Tibial nerve (tissue), 4 donors: ENCODE data around the gene HPS1. TPM values are rescaled to one million over a fixed set of nuclear protein-coding genes. Genes with fewer than 3 reads are reported as not detected.

ENCODE experiments used
- DNase-seq, 2 donors: peaks; one replicate each; pipeline ENCODE4 v3.0.0-alpha.2; 2019; ENCODE audit warnings: low spot score in 2 of 2
- H3K27ac ChIP-seq, 4 donors: fragments of 200-600 bp; sonication (generic) in 3 of 4; one replicate each; pipeline ENCODE4 v1.5.1; 2017 to 2019; ENCODE audit warnings: mild to moderate bottlenecking in 1 of 4
- H3K27me3 ChIP-seq, 2 donors: fragments of 200-600 bp; sonication (generic) in 1 of 2; one replicate each; pipeline versions ENCODE4 v1.5.1 to v1.6.0; 2017 to 2019
- H3K36me3 ChIP-seq, 3 donors: fragments of 200-600 bp; sonication (generic); one replicate each; pipeline ENCODE4 v1.5.1; 2018 to 2019
- H3K4me1 ChIP-seq, 4 donors: fragments of 200-600 bp; sonication (generic) in 3 of 4; one replicate each; pipeline ENCODE4 v1.5.1; 2017 to 2019
- H3K4me3 ChIP-seq, 4 donors: fragments of 200-600 bp; sonication (generic) in 3 of 4; one replicate each; pipeline ENCODE4 v1.5.1; 2017 to 2019; ENCODE audit warnings: mild to moderate bottlenecking in 1 of 4, moderate library complexity in 1 of 4
- H3K9me3 ChIP-seq, 4 donors: fragments of 200-600 bp; sonication (generic) in 3 of 4; one replicate each; pipeline ENCODE4 v1.5.1; 2017 to 2019
- CTCF ChIP-seq, 5 experiments: fragments of 200-600 bp in 3 of 5; fragments of 450-650 bp in 2 of 5; sonication (generic) in 3 of 5; IDR thresholded peaks; one replicate each; pipeline ENCODE4 v1.5.1; 2016 to 2019; ENCODE audit warnings: antibody characterized with exemption in 5 of 5, mild to moderate bottlenecking in 3 of 5, moderate library complexity in 2 of 5
- EP300 ChIP-seq, 2 donors: sonication (generic); formaldehyde crosslinking; IDR thresholded peaks; one replicate each; pipeline ENCODE4 v1.6.1; 2017; ENCODE audit warnings: antibody characterized with exemption in 2 of 2, mild to moderate bottlenecking in 1 of 2
- POLR2A ChIP-seq, 2 donors: fragments of 450-650 bp; IDR thresholded peaks; one replicate each; pipeline ENCODE4 v1.6.1; 2017; ENCODE audit warnings: antibody characterized with exemption in 2 of 2, mild to moderate bottlenecking in 2 of 2, moderate library complexity in 2 of 2
- WGBS, 2 donors: methylation state at CpG; one replicate each; pipeline ENCODE4 v1.1.5; 2018; 5-methylcytosine and 5-hydroxymethylcytosine counted together
- small RNA-seq: library from RNA; depleted of rRNA; stranded (forward); fragments of <200 nt; gene quantifications from one replicate; pipeline ENCODE3, GENCODE V24; 2016
- total RNA-seq, 4 donors: library from RNA; depleted of rRNA; stranded (reverse); fragments of >200 nt; gene quantifications; one replicate each; pipeline ENCODE4 v1.1.0, GENCODE V29; 2016

Gene HPS1
- total RNA-seq, 4 donors from 2014 or later: 38.7 to 101 (median 62.5) TPM

- H3K9me3 ChIP-seq: no peaks in the 10 kb centered on the region
- TF ChIP-seq CTCF (IDR thresholded peaks at IDR 0.05) (no peak), EP300 (IDR thresholded peaks at IDR 0.05) (no peak), POLR2A (IDR thresholded peaks at IDR 0.05) (no peak)
- H3K36me3 ChIP-seq: no peaks in the 10 kb centered on the region
- DNase-seq: no peak
- no peaks in the 10 kb centered on the region for H3K27me3 ChIP-seq
- H3K4me3 ChIP-seq: no peak overlapping the region
- H3K4me1 ChIP-seq: peaks cover 0 to 20% (median 0%) of the 10 kb centered on the region in 4 donors
- no peak overlapping the region for H3K27ac ChIP-seq
- 83 to 84% methylated on average over 2 of the region's 2 CpGs for WGBS, 2 donors
Observed at GRCh38 chr10:98368644-98369043, 78.1 kb downstream of the HPS1 start.

- H3K36me3 ChIP-seq: no peaks in the 10 kb centered on the region
- no peaks in the 10 kb centered on the region for H3K27me3 ChIP-seq
- DNase-seq: no peak
- no peak for TF ChIP-seq POLR2A (IDR thresholded peaks at IDR 0.05)
- no peak for TF ChIP-seq EP300 (IDR thresholded peaks at IDR 0.05)
- TF ChIP-seq CTCF (IDR thresholded peaks at IDR 0.05): no peak
- H3K4me3 ChIP-seq: no peak overlapping the region
- H3K9me3 ChIP-seq: no peaks in the 10 kb centered on the region
- peaks cover 0 to 20% (median 0%) of the 10 kb centered on the region in 4 donors for H3K4me1 ChIP-seq
- H3K27ac ChIP-seq: no peak overlapping the region
- WGBS, 2 donors: 75 to 81% methylated on average over 19 of the region's 19 CpGs
Observed at GRCh38 chr10:98367604-98368451, 78.9 kb downstream of the HPS1 start.

Small RNAs within 50 kb of the gene (small RNA-seq; reads per million reads assigned to genes)
- gene MIR4685: 0.38 reads per million

Other genes starting within 250 kb of the HPS1 start
- 10 to 100 TPM in 2 of 4 donors, 1 to 10 TPM in 2; 4.1 to 14.9 (median 10.1) TPM for gene LOXL4, start 178.7 kb downstream of the HPS1 start, total RNA-seq
- gene PYROXD2, start 31.8 kb downstream of the HPS1 start, total RNA-seq: 10 to 100 TPM; 14.2 to 27.0 (median 20.8) TPM